HG03565 (cell line): ENCODE measurements around the gene SOX8.
A peak's percentile ranks its signal among the peaks of the same experiment; 100 is the strongest.
"Not testable (repeated sequence)": the region's sequence is repeated elsewhere in the genome, so short reads cannot be mapped to it uniquely, and the experiment has no call there.

ENCODE experiments used
- ATAC-seq: cut with Tn5 transposase; IDR thresholded peaks from one replicate; pipeline ENCODE4 v1.9.1; 2021; ENCODE audit warnings: mild to moderate bottlenecking, moderate library complexity; ENCODE audit not compliant: unreplicated experiment

Gene SOX8

DNA sequence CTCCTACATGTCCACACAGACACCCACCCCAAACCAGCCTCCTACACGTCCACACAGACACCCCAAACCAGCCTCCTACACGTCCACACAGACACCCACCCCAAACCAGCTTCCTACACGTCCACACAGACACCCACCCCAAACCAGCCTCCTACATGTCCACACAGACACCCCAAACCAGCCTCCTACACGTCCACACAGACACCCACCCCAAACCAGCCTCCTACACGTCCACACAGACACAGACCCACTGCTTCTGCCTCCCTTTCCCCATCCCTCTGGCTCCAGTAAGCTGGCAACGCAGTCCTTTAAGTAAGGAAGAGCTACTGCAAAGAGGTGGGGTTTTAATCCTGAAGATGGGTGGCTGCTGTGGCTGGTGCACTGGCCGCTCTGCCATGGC is 27.8 kb upstream of the SOX8 start:
- ATAC-seq: not testable (repeated sequence)

DNA sequence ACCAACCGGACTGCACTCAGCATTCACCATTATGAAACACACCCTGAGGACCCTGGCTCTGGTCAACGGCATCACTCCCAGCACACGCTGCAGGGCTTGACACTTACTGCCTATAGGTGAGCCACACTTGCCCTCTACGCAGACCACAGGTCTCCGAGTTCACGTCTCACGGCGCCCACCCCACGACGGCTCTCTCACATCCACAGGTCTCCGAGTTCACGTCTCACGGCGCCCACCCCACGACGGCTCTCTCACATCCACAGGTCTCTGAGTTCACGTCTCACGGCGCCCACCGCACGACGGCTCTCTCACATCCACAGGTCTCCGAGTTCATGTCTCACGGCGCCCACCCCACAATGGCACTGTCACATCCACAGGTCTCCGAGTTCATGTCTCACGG is 25.8 kb upstream of the SOX8 start:
- ATAC-seq: not testable (repeated sequence)

GRCh38 chr16:959232-960040 is 22.1 kb upstream of the SOX8 start:
- ATAC-seq: no peak

DNA sequence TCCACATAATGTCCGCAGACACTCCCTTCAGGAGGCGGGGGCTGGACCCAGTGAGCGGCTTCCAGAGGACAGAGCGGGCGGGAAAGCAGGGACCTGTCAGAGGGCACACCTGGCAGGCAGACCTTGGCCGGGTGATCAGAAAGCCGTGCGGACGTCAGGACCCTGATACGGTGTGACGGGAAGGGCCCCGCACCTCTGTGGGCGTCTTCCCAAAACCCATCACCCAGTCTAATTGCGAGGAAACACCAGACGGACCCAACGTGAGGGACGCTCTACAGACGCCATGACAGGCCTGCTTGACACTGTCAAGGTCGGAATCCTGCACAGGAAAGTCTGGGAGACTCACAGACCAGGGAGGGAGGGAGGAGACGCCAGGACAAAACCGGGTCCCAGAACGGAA is 19.2 kb upstream of the SOX8 start:
- ATAC-seq: no peak

GRCh38 chr16:962901-963814 is 18.4 kb upstream of the SOX8 start:
- no peak for ATAC-seq

GRCh38 chr16:963913-964312 is 17.7 kb upstream of the SOX8 start:
- ATAC-seq: no peak

- no peak for ATAC-seq
Measured at GRCh38 chr16:964356-965035, 17.1 kb upstream of the SOX8 start.

DNA sequence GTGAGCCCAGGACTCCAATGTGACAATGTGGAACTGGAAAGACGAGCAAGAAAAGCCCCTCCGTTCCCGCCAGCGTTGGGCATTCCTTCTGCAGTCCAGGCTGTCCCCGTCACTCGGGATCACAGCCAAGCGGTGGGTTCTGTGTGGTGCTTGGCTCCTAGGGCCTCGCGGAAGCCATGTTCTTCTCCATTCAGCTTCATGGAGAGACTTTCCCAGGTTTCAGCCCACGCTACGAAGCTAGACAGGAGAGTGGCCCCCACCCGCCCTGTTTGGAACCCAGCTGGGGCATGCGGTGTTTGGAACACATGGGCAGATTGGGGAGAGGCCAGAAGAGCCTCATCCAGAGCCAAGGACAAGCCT is 16.6 kb upstream of the SOX8 start:
- no peak for ATAC-seq

DNA sequence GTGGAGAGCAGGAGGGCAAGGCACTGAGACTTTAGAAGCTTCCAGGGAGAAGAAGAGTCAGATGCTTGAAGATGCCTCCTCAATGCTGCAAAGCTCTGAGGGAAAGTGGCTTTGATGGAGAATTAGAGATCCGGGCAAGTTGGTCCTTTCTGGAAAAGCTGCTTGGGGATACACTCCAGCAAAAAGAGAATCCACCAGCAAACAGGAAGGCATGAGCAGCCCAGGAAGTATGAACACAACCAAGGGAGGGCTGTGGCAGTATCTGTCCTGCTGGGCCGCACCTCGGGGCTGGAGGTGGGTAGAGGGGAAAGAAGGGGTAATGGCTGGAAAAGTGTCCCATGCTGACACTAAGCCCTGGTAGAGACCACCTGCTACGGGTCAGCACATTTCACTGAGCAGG is 16.1 kb upstream of the SOX8 start:
- ATAC-seq: no peak

- no peak for ATAC-seq
Measured at GRCh38 chr16:966035-966434, 15.5 kb upstream of the SOX8 start.

GRCh38 chr16:966505-966904 is 15.1 kb upstream of the SOX8 start:
- ATAC-seq: no peak

DNA sequence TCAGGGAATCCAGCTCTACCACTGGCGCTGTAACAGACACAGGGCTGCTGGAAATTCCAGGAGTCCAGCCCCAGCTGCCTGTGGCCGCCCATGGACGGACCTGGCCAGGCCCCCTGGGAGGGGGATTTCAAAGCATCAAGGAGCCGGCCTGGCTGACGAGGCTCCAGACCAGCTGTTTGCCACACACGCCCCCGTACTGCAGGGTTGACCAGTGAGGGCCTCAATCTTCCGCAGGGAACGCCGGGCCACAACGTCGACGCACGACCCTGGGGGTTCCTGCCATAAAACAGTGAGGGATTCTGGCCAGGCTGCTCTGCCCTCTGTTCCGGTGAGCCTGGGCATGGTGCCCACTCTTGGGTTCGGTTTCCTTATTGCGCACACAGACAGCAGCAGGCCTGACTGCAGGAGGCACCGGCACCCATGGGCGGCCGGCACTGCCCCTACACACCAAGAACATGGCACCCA is 14.5 kb upstream of the SOX8 start:
- ATAC-seq: no peak

DNA sequence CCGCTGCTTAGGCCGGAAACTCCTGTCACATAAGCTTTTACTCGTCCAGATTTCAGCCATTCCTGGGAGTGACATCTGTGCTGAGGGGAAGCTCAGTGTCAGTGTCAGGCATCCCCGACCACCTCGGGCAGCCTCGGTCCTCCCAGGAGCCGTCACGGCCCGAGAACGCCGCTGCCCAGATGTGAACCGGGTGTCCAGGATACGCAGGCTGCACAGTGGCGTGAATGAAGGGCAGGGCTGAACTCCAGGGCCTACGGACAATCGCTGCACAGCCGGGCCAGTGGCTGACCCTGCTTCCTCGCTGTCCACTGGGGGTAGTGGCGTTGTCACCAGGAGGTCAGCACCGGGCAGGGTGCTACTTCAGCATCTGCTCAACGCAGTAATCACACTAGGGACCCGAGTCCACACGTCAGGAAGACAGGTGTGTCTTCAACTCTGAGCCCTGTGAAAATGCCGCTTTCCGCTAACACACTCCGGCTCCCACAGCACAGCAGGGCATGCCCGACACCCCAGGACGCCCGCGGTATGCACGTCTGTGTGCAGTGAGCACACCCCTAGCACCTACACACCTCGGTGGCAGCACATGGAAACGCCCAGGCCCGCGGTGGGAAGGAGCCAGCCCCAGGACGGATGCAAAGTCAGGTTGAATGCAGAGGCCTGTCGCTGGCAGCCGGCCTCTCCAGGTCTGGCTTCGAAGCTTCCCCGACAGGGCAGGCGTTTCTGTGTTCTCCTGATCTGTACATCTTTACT is 13.8 kb upstream of the SOX8 start:
- ATAC-seq: no peak

GRCh38 chr16:968620-969019 is 12.9 kb upstream of the SOX8 start:
- ATAC-seq: no peak

- no peak for ATAC-seq
Measured at GRCh38 chr16:969508-970385, 11.8 kb upstream of the SOX8 start.

DNA sequence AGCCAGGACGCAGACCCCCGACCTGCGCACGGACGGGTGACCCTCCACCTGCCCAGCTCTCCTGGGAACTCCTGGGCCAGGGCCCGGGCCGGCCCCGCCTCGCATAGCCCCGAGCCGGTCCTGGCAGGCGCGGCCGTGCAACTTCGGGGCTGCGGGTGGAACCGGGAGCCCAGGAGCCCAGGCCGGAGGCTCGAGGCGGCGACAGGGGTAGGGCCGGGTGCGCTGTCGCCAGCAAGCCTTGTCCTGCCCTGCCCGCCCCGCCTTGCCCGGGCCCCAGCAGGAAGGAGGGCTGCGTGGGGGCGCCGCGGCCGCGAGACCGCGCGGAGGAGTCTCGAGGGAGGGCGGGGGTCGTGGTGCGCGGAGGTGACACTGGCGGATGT is 11.2 kb upstream of the SOX8 start:
- no peak for ATAC-seq

DNA sequence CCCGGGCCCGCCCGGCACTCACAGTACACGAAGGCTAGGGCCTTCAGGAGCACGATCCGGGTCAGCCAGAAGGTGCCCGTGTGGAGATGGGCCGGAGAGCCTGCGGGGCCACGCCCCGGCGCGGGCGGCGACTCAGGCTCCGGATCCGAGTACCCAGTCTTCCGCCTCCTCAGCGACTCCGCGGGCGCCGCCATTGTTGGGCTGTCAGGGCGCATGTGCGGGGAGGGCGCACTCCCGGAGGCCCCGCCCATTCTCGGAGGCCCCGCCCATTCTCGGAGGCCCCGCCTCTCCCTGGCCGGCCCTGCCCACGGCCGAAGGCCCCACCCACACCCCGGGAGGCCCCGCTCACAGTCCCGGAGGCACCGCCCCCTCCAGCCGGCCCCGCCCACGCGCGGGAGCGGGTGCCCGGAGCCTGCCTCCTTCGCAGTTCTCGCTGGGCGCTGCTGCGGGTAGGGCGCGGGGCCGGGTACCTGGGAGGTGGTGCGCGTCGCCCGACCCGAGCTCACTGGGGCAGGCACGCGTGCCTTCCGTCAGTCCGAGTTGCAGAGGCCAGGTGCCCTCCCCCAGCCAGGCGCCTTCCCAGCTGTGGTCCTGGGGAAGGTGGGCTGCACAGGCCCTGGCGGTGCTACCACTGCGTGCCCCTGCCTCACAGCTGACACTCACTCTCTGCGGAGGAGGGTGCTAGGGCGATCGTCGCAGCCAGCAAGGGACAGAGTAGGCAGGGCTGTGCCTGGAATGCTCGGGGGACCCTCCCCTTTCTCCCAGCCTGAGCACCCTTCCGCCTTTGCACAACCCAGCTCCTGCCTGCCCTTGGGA is 10.6 kb upstream of the SOX8 start, which contains the start of gene LMF1:
LMF1 (minus strand) TSS at position 219 of the 816 bp plus-strand sequence; CDS start at position 215, 4 bp downstream.
- peak; percentile 70 for ATAC-seq

DNA sequence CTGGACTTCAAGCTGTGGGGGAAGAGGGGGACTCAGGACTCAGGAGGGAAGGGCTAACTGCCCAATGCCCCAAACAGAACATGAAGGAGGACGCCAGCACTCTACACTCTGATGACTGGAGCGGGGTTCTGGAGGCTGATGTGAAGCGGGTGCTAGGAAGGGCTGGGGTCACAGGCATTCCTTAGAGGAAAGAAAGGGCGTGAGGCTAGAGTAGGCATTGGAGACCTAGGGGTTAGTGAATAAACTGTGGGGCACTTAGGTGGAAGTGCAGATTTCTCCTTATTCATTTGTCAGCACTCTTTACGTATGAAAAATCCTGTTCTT is 10.0 kb upstream of the SOX8 start:
- ATAC-seq: no peak

- ATAC-seq: no peak
Measured at GRCh38 chr16:971981-972315, 9.6 kb upstream of the SOX8 start.
